GM23338 (cell line): ENCODE data around the gene C1orf116. TPM values are rescaled to one million over a fixed set of nuclear protein-coding genes. Genes with fewer than 3 reads are reported as not detected.

Experiments used
- ATAC-seq: fragments of 200-7000 bp; cut with Tn5 transposase; 3 replicates; pipeline ENCODE4 v1.9.1; 2020
- DNase-seq: peaks from one replicate; pipeline ENCODE4 v3.0.0-alpha.2; 2015; ENCODE audit warnings: low spot score
- H2AFZ ChIP-seq: fragments of 200-600 bp; sonication (generic); 2 replicates; pipeline ENCODE4 v1.8.0; 2016; ENCODE audit warnings: antibody characterized with exemption, mild to moderate bottlenecking, moderate library complexity
- H3F3A ChIP-seq: fragments of 200-600 bp; sonication (generic); replicated peaks from 2 replicates; pipeline ENCODE4 v1.8.0; 2017; ENCODE audit warnings: antibody characterized with exemption, mixed run types, low read depth
- H3K27ac ChIP-seq: fragments of 200-600 bp; sonication (generic); 2 replicates; pipeline ENCODE4 v1.6.1; 2016; ENCODE audit warnings: low read depth
- H3K27me3 ChIP-seq: fragments of 200-600 bp; sonication (generic); 2 replicates; pipeline ENCODE4 v1.8.0; 2016; ENCODE audit warnings: mild to moderate bottlenecking, mixed run types, moderate library complexity; ENCODE audit not compliant: insufficient read depth
- H3K36me3 ChIP-seq: fragments of 200-600 bp; sonication (generic); 2 replicates; pipeline ENCODE4 v1.8.0; 2016; ENCODE audit warnings: mild to moderate bottlenecking; ENCODE audit not compliant: insufficient read depth
- H3K4me1 ChIP-seq: fragments of 200-600 bp; sonication (generic); 2 replicates; pipeline ENCODE4 v1.8.0; 2016; ENCODE audit warnings: mild to moderate bottlenecking, moderate library complexity; ENCODE audit not compliant: insufficient read depth
- H3K4me2 ChIP-seq: fragments of 200-600 bp; sonication (generic); 2 replicates; pipeline ENCODE4 v1.7.1; 2017; ENCODE audit warnings: mixed run types
- H3K4me3 ChIP-seq: fragments of 200-600 bp; sonication (generic); 2 replicates; pipeline ENCODE4 v1.6.1; 2016; ENCODE audit warnings: mixed run types
- H3K79me2 ChIP-seq: fragments of 200-600 bp; sonication (generic); replicated peaks from 2 replicates; pipeline ENCODE4 v1.8.0; 2017; ENCODE audit warnings: mild to moderate bottlenecking; ENCODE audit not compliant: insufficient read depth
- H3K9me2 ChIP-seq: fragments of 200-600 bp; sonication (generic); 2 replicates; pipeline ENCODE4 v1.8.0; 2017; ENCODE audit not compliant: insufficient read depth
- H4K20me1 ChIP-seq: fragments of 200-600 bp; sonication (generic); replicated peaks from 2 replicates; pipeline ENCODE4 v1.8.0; 2017; ENCODE audit warnings: mild to moderate bottlenecking; ENCODE audit not compliant: insufficient read depth
- H3K27ac Mint-ChIP-seq: 2 replicates; pipeline ENCODE4 v1.8.0; 2020; ENCODE audit warnings: inconsistent platforms, mild to moderate bottlenecking, moderate library complexity, mixed read lengths
- H3K27me3 Mint-ChIP-seq: 3 replicates; pipeline ENCODE4 v1.8.0; 2022; ENCODE audit warnings: low read depth, mild to moderate bottlenecking, moderate library complexity, mixed read lengths, inconsistent platforms; ENCODE audit not compliant: insufficient read depth, poor library complexity
- H3K36me3 Mint-ChIP-seq: 3 replicates; pipeline ENCODE4 v1.8.0; 2021; ENCODE audit warnings: low read depth, mild to moderate bottlenecking, inconsistent platforms, moderate library complexity, mixed read lengths
- H3K4me1 Mint-ChIP-seq: 3 replicates; pipeline ENCODE4 v1.8.0; 2020; ENCODE audit warnings: mild to moderate bottlenecking, inconsistent platforms, mixed read lengths
- H3K4me3 Mint-ChIP-seq: 3 replicates; pipeline ENCODE4 v1.8.0; 2021; ENCODE audit warnings: moderate library complexity, mild to moderate bottlenecking, inconsistent platforms, mixed read lengths
- H3K9me3 Mint-ChIP-seq: 3 replicates; pipeline ENCODE4 v1.8.0; 2020; ENCODE audit warnings: moderate library complexity, mild to moderate bottlenecking, inconsistent platforms, mixed read lengths
- CREB1 ChIP-seq: fragments of 250-450 bp; sonication (Bioruptor Pico); IDR thresholded peaks from 2 replicates; pipeline ENCODE4 v1.5.0; 2020; ENCODE audit warnings: low read depth, mild to moderate bottlenecking, moderate library complexity
- EZH2phosphoT487 ChIP-seq: fragments of 200-600 bp; sonication (generic); IDR thresholded peaks from one replicate; pipeline ENCODE4 v1.8.1; 2018; ENCODE audit warnings: antibody characterized with exemption; ENCODE audit not compliant: unreplicated experiment
- JUNB ChIP-seq: IDR thresholded peaks from one replicate; pipeline ENCODE4 v1.6.1; 2016; ENCODE audit warnings: antibody characterized with exemption; ENCODE audit not compliant: unreplicated experiment
- NANOG ChIP-seq: IDR thresholded peaks from 2 replicates; pipeline ENCODE4 v1.6.1; 2016; ENCODE audit warnings: antibody characterized with exemption, borderline replicate concordance
- STAT1 ChIP-seq: IDR thresholded peaks from one replicate; pipeline ENCODE4 v1.6.1; 2016; ENCODE audit warnings: antibody characterized with exemption; ENCODE audit not compliant: unreplicated experiment
- ZNF114 ChIP-seq: fragments of 250-450 bp; sonication (Bioruptor Pico); IDR thresholded peaks from 2 replicates; pipeline ENCODE4 v1.5.0; 2020; ENCODE audit warnings: mild to moderate bottlenecking, moderate library complexity
- ZNF331 ChIP-seq: fragments of 250-450 bp; sonication (Bioruptor Pico); IDR thresholded peaks from 2 replicates; pipeline ENCODE4 v1.5.0; 2020; ENCODE audit warnings: low read depth, mild to moderate bottlenecking, moderate library complexity
- polyA plus RNA-seq: library from polyadenylated mRNA; unstranded; fragments of >200 nt; fragmentation: Nextera tagmentation; extraction: Ambion mirVana; gene quantifications from 2 replicates; pipeline ENCODE4 v1.2.1, GENCODE V29; 2016
- total RNA-seq: library from RNA; depleted of rRNA; stranded (reverse); fragments of >200 nt; shearing (Covaris generic); gene quantifications from 2 replicates; pipeline ENCODE4 v1.2.3, GENCODE V29; 2014
- TF ChIP-seq, protein P1 (sequence below): IDR thresholded peaks from 2 replicates; pipeline ENCODE4 v1.6.1; 2016; ENCODE audit warnings: antibody characterized with exemption
- TF ChIP-seq, protein P2 (sequence below): IDR thresholded peaks from one replicate; pipeline ENCODE4 v1.6.1; 2018; ENCODE audit warnings: antibody characterized with exemption; ENCODE audit not compliant: unreplicated experiment
- TF ChIP-seq, protein P3 (sequence below): fragments of 250-450 bp; sonication (Bioruptor Pico); IDR thresholded peaks from 2 replicates; pipeline ENCODE4 v1.5.0; 2020; ENCODE audit warnings: mild to moderate bottlenecking, moderate library complexity

The C1orf116 gene
- total and polyA plus RNA-seq, 2 experiments from 2014 or later, result 2.3 to 5.3 TPM

DNA sequence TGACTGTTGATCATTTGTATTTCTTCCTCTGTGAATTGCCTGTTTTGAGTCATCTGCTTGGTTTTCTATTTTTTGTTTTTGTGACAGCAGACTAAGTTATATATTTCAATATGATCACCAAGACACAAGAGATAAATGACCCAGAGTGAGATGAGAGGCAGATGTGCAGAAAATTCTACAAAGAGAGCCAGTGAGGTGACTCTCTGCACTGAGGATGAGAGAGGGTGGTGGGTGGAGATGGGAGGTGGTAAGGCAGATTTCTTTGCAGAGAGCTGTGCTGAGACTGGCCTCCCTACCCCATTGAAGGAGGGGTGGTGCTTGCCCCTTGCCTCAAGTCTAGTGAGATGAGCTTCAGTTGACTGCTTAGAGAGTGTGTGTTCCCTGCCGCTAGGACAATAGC lies 44.7 kb downstream of the C1orf116 start:
- ATAC-seq (no peak), DNase-seq (no peak)
- H3K4me3 ChIP-seq, result no peak overlapping the region
- H3K4me1 Mint-ChIP-seq, result peaks cover 20% of the 10 kb centered on the region
- H3K27ac Mint-ChIP-seq, result no peak overlapping the region
- TF ChIP-seq STAT1 (no peak), CREB1 (CRISPR knock-in tag) (no peak), ZNF114 (CRISPR knock-in tag) (no peak), EZH2phosphoT487 (no peak)
- TF ChIP-seq, protein P1, sequence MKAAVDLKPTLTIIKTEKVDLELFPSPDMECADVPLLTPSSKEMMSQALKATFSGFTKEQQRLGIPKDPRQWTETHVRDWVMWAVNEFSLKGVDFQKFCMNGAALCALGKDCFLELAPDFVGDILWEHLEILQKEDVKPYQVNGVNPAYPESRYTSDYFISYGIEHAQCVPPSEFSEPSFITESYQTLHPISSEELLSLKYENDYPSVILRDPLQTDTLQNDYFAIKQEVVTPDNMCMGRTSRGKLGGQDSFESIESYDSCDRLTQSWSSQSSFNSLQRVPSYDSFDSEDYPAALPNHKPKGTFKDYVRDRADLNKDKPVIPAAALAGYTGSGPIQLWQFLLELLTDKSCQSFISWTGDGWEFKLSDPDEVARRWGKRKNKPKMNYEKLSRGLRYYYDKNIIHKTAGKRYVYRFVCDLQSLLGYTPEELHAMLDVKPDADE, result no peak
- TF ChIP-seq, protein P2, sequence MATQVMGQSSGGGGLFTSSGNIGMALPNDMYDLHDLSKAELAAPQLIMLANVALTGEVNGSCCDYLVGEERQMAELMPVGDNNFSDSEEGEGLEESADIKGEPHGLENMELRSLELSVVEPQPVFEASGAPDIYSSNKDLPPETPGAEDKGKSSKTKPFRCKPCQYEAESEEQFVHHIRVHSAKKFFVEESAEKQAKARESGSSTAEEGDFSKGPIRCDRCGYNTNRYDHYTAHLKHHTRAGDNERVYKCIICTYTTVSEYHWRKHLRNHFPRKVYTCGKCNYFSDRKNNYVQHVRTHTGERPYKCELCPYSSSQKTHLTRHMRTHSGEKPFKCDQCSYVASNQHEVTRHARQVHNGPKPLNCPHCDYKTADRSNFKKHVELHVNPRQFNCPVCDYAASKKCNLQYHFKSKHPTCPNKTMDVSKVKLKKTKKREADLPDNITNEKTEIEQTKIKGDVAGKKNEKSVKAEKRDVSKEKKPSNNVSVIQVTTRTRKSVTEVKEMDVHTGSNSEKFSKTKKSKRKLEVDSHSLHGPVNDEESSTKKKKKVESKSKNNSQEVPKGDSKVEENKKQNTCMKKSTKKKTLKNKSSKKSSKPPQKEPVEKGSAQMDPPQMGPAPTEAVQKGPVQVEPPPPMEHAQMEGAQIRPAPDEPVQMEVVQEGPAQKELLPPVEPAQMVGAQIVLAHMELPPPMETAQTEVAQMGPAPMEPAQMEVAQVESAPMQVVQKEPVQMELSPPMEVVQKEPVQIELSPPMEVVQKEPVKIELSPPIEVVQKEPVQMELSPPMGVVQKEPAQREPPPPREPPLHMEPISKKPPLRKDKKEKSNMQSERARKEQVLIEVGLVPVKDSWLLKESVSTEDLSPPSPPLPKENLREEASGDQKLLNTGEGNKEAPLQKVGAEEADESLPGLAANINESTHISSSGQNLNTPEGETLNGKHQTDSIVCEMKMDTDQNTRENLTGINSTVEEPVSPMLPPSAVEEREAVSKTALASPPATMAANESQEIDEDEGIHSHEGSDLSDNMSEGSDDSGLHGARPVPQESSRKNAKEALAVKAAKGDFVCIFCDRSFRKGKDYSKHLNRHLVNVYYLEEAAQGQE, result no peak
- no peaks in the 10 kb centered on the region for H4K20me1 ChIP-seq
- no peaks in the 10 kb centered on the region for H3K27me3 ChIP-seq
- no peak overlapping the region for H3K4me3 Mint-ChIP-seq
- no peak overlapping the region for H2AFZ ChIP-seq
- H3K36me3 Mint-ChIP-seq, result no peaks in the 10 kb centered on the region
- no peaks in the 10 kb centered on the region for H3K79me2 ChIP-seq
- peaks cover 27% of the 10 kb centered on the region for H3K4me1 ChIP-seq
- no peak overlapping the region for H3K4me2 ChIP-seq
- 0 out of 2 replicates have a peak, but pooled peaks cover 3% of the 10 kb centered on the region for H3K9me2 ChIP-seq
- no peaks in the 10 kb centered on the region for H3K36me3 ChIP-seq
- no peak overlapping the region for H3K27ac ChIP-seq
- peaks cover 4% of the 10 kb centered on the region for H3K27me3 Mint-ChIP-seq
- no peaks in the 10 kb centered on the region for H3F3A ChIP-seq
- H3K9me3 Mint-ChIP-seq, result no peaks in the 10 kb centered on the region

DNA sequence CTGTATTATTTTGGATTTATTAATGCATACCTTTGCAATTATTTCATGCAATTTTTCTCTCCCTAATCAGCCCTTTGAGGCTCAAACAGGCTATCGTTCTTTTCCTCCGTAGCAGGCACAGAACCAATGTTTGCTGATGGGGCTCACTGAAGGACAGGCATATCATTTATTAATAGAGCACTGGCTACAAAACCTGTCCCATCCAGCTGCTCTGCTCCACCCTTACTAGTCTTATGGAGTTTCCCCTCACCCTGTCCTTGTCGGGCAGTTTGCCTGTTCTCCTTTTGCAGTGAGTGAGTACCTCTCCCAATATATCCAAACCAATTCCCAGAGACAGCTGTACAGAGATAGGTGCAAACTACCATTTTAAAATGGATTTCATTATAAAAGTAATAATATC lies 45.7 kb downstream of the C1orf116 start:
- no peaks in the 10 kb centered on the region for H3F3A ChIP-seq
- Mint-ChIP-seq H3K4me3 (no peak overlapping the region), H3K36me3 (no peaks in the 10 kb centered on the region), H3K27ac (no peak overlapping the region), H3K27me3 (peaks cover 3% of the 10 kb centered on the region), H3K9me3 (no peaks in the 10 kb centered on the region), H3K4me1 (peaks cover 30% of the 10 kb centered on the region)
- no peaks in the 10 kb centered on the region for H3K79me2 ChIP-seq
- no peaks in the 10 kb centered on the region for H3K27me3 ChIP-seq
- H3K4me3 ChIP-seq, result no peak overlapping the region
- H3K36me3 ChIP-seq, result no peaks in the 10 kb centered on the region
- H3K4me1 ChIP-seq, result peaks cover 34% of the 10 kb centered on the region
- DNase-seq (no peak), ATAC-seq (no peak)
- H3K9me2 ChIP-seq, result 0 out of 2 replicates have a peak, but pooled peaks cover 3% of the 10 kb centered on the region
- H3K27ac ChIP-seq, result no peak overlapping the region
- H4K20me1 ChIP-seq, result no peaks in the 10 kb centered on the region
- H3K4me2 ChIP-seq, result no peak overlapping the region
- no peak overlapping the region for H2AFZ ChIP-seq
- no peak for TF ChIP-seq ZNF331 (CRISPR knock-in tag)
- no peak for TF ChIP-seq NANOG
- TF ChIP-seq, protein P3, sequence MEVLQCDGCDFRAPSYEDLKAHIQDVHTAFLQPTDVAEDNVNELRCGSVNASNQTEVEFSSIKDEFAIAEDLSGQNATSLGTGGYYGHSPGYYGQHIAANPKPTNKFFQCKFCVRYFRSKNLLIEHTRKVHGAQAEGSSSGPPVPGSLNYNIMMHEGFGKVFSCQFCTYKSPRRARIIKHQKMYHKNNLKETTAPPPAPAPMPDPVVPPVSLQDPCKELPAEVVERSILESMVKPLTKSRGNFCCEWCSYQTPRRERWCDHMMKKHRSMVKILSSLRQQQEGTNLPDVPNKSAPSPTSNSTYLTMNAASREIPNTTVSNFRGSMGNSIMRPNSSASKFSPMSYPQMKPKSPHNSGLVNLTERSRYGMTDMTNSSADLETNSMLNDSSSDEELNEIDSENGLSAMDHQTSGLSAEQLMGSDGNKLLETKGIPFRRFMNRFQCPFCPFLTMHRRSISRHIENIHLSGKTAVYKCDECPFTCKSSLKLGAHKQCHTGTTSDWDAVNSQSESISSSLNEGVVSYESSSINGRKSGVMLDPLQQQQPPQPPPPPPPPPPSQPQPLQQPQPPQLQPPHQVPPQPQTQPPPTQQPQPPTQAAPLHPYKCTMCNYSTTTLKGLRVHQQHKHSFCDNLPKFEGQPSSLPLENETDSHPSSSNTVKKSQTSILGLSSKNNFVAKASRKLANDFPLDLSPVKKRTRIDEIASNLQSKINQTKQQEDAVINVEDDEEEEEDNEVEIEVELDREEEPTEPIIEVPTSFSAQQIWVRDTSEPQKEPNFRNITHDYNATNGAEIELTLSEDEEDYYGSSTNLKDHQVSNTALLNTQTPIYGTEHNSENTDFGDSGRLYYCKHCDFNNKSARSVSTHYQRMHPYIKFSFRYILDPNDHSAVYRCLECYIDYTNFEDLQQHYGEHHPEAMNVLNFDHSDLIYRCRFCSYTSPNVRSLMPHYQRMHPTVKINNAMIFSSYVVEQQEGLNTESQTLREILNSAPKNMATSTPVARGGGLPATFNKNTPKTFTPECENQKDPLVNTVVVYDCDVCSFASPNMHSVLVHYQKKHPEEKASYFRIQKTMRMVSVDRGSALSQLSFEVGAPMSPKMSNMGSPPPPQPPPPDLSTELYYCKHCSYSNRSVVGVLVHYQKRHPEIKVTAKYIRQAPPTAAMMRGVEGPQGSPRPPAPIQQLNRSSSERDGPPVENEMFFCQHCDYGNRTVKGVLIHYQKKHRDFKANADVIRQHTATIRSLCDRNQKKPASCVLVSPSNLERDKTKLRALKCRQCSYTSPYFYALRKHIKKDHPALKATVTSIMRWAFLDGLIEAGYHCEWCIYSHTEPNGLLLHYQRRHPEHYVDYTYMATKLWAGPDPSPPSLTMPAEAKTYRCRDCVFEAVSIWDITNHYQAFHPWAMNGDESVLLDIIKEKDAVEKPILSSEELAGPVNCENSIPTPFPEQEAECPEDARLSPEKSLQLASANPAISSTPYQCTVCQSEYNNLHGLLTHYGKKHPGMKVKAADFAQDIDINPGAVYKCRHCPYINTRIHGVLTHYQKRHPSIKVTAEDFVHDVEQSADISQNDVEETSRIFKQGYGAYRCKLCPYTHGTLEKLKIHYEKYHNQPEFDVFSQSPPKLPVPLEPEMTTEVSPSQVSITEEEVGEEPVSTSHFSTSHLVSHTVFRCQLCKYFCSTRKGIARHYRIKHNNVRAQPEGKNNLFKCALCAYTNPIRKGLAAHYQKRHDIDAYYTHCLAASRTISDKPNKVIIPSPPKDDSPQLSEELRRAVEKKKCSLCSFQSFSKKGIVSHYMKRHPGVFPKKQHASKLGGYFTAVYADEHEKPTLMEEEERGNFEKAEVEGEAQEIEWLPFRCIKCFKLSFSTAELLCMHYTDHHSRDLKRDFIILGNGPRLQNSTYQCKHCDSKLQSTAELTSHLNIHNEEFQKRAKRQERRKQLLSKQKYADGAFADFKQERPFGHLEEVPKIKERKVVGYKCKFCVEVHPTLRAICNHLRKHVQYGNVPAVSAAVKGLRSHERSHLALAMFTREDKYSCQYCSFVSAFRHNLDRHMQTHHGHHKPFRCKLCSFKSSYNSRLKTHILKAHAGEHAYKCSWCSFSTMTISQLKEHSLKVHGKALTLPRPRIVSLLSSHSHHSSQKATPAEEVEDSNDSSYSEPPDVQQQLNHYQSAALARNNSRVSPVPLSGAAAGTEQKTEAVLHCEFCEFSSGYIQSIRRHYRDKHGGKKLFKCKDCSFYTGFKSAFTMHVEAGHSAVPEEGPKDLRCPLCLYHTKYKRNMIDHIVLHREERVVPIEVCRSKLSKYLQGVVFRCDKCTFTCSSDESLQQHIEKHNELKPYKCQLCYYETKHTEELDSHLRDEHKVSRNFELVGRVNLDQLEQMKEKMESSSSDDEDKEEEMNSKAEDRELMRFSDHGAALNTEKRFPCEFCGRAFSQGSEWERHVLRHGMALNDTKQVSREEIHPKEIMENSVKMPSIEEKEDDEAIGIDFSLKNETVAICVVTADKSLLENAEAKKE (CRISPR knock-in tag), result no peak
- TF ChIP-seq STAT1, result no peak
- TF ChIP-seq, protein P1, result no peak
- TF ChIP-seq JUNB, result no peak
- TF ChIP-seq ZNF114 (CRISPR knock-in tag), result no peak
- TF ChIP-seq EZH2phosphoT487, result no peak
